Heart right ventricle (tissue), 16 donors: ENCODE data around the gene MFSD2B. TPM values are rescaled to one million over a fixed set of nuclear protein-coding genes. Genes with fewer than 3 reads are reported as not detected.

Source experiments
- ATAC-seq, 8 donors: fragments of 200-7000 bp; cut with Tn5 transposase; one replicate each; pipeline ENCODE4 v1.9.1; 2020; ENCODE audit warnings: mild to moderate bottlenecking in 8 of 8, moderate library complexity in 8 of 8, moderate number of reproducible peaks in 1 of 8
- DNase-seq, 2 donors: peaks; one replicate each; pipeline ENCODE4 v3.0.0-alpha.2; 2020
- H3K27ac ChIP-seq, 10 donors: fragments of 200-600 bp; sonication (generic) in 2 of 10; one replicate each; pipeline versions ENCODE4 v1.5.0 to v1.8.0; 2020 to 2022; ENCODE audit warnings: mild to moderate bottlenecking in 3 of 10
- H3K27me3 ChIP-seq, 7 donors: fragments of 200-600 bp; one replicate each; pipeline ENCODE4 v1.8.0; 2021 to 2022; ENCODE audit warnings: mild to moderate bottlenecking in 2 of 7
- H3K36me3 ChIP-seq, 9 donors: fragments of 200-600 bp; sonication (generic) in 1 of 9; one replicate each; pipeline versions ENCODE4 v1.5.0 to v1.8.0; 2020 to 2022; ENCODE audit warnings: mild to moderate bottlenecking in 2 of 9
- H3K4me1 ChIP-seq, 9 donors: fragments of 200-600 bp; sonication (generic) in 1 of 9; one replicate each; pipeline versions ENCODE4 v1.5.0 to v1.8.0; 2020 to 2022; ENCODE audit warnings: mild to moderate bottlenecking in 4 of 9
- H3K4me3 ChIP-seq, 10 donors: fragments of 200-600 bp; sonication (generic) in 2 of 10; one replicate each; pipeline versions ENCODE4 v1.5.0 to v1.8.0; 2020 to 2022; ENCODE audit warnings: mild to moderate bottlenecking in 7 of 10, moderate library complexity in 2 of 10
- H3K9me3 ChIP-seq, 11 donors: fragments of 200-600 bp in 10 of 11; sonication (generic) in 2 of 11; one replicate each; pipeline versions ENCODE4 v1.5.0 to v1.8.0; 2013 to 2022; ENCODE audit warnings: mild to moderate bottlenecking in 2 of 11, control low read depth in 1 of 11, moderate library complexity in 1 of 11
- CTCF ChIP-seq, 9 donors: fragments of 200-600 bp; sonication (generic) in 2 of 9; IDR thresholded peaks; one replicate each; pipeline versions ENCODE4 v1.5.0 to v1.8.0; 2021 to 2022; ENCODE audit warnings: antibody characterized with exemption in 9 of 9, mild to moderate bottlenecking in 5 of 9, moderate library complexity in 1 of 9
- WGBS, 2 donors: extraction: QIAGEN DNeasy Blood & Tissue Kit; methylation state at CpG; one replicate each; pipeline ENCODE4 v1.1.7; 2013; ENCODE audit warnings: inconsistent platforms in 1 of 2; 5-methylcytosine and 5-hydroxymethylcytosine counted together
- intact Hi-C, 10 donors: fragments of 100-400 bp; cut with DNase I; formaldehyde crosslinking; loops; one replicate each; pipeline versions ENCODE4 v1.11.1 to v1.14.2; 2022
- polyA plus RNA-seq, 2 donors: library from polyadenylated mRNA; stranded (reverse); fragments of 200-250 nt; gene quantifications; one replicate each; pipeline ENCODE4 v1.2.3, GENCODE V29; 2013
- total RNA-seq, 10 donors: library from RNA; stranded (reverse); fragmentation: NEBNext Ultra II Directional in 3 of 10; extraction: Animal tissue kit (Norgen Biotek cat#: 25700) in 3 of 10; gene quantifications; one replicate each; pipeline versions ENCODE4 v1.2.1 to v1.2.4, GENCODE V29; 2021 to 2023
- donor health status: Arrhythmogenic right ventricular cardiomyopathy.
- donor health status: ischemic (EF 13 %, LVEDD 7.1; RV severe dilation, severe dysfunction).
- donor health status: healthy with polysubstance abuse.
- donor health status: DM: no; HTN: yes; CAD: no.
- donor health status: DM: no; HTN: no; CAD: no.
- donor health status: ischemic (EF 25% LVEDD 6.9; RV normal size, moderate dysfunction).
- donor health status: ischemic (EF 25% LVEDD 5.7; RV mildly dilated, moderate dysfunction).
- donor health status: healthy.
- donor health status: DM: yes; HTN: yes; CAD: no.
- donor health status: Ischemic cardiomyopathy.
- donor health status: ischemic (EF 35%, LVEDD 5.7; RV mildly dilated, moderate dysfunction).
- donor health status: nonischemic (EF 11% LVEDD 7.7; RV severe dilation, severe dysfunction).
- donor health status: DM: yes; HTN: yes; CAD: no.
- donor health status: PGD.
- donor health status: ischemic (EF 29% LVEDD 5.4; RV normal size, mild dysfunction).
- donor health status: nonischemic (EF 23%, LVEDD 6.1; RV moderate dilation, normal function).

The MFSD2B gene
- total and polyA plus RNA-seq, 12 donors = 0.07 to 0.66 (median 0.26) TPM; not detected in 6

GRCh38 chr2:24046930-24047702 lies 37.2 kb downstream of the MFSD2B start, which contains the start of gene WDCP:
WDCP (minus strand) TSS chr2:24047391; CDS start chr2:24039494, 7,897 bp downstream.
- H3K27me3 ChIP-seq = peaks cover 0 to 22% (median 0%) of the 10 kb centered on the region in 7 donors
- DNase-seq = peak; percentile 89 to 97
- H3K4me3 ChIP-seq = peak within 1 kb of the TSS; percentile 39 to 87 (median 74)
- no peaks in the 10 kb centered on the region for H3K9me3 ChIP-seq
- peak within 1 kb of the TSS in 9 of 10 donors; percentile 47 to 87 (median 71) for H3K27ac ChIP-seq
- 0 to 1% methylated on average over 38 of the region's 38 CpGs for WGBS, 2 donors
- intact Hi-C loops = loop anchor here in 3 of 10 donors (2.0 to 10.0 kb wide), 4 partner anchors 30 to 122 kb away; partner anchors contain the start of genes ATAD2B (in 3 of the 3), SF3B6 (in 1 of the 3) and TP53I3 (in 1 of the 3)
- peak; percentile 99 to 100 (median 99) for ATAC-seq
- no peaks in the 10 kb centered on the region for H3K36me3 ChIP-seq
- TF ChIP-seq CTCF (IDR thresholded peaks at IDR 0.05) = no peak
- peaks cover 0 to 38% (median 29%) of the 10 kb centered on the region in 9 donors for H3K4me1 ChIP-seq

GRCh38 chr2:24047703-24048033 lies 37.8 kb downstream of the MFSD2B start:
- no peak for TF ChIP-seq CTCF (IDR thresholded peaks at IDR 0.05)
- DNase-seq (no peak), ATAC-seq (peak in 1 of 8 donors; percentile 9)
- H3K27ac ChIP-seq = no peak overlapping the region
- intact Hi-C loops = loop anchor here in 3 of 10 donors (2.0 to 10.0 kb wide), 4 partner anchors 29 to 123 kb away; partner anchors contain the start of genes ATAD2B (in 3 of the 3), SF3B6 (in 1 of the 3) and TP53I3 (in 1 of the 3)
- no peaks in the 10 kb centered on the region for H3K36me3 ChIP-seq
- H3K27me3 ChIP-seq = peaks cover 0 to 22% (median 0%) of the 10 kb centered on the region in 7 donors
- WGBS, 2 donors = 33 to 48% methylated on average over 8 of the region's 8 CpGs
- H3K4me3 ChIP-seq = peak overlapping the region in 9 of 10 donors; percentile 20 to 87 (median 73)
- H3K4me1 ChIP-seq = peaks cover 0 to 38% (median 29%) of the 10 kb centered on the region in 9 donors
- H3K9me3 ChIP-seq = no peaks in the 10 kb centered on the region

- TF ChIP-seq CTCF (IDR thresholded peaks at IDR 0.05) = no peak
- intact Hi-C loops = loop anchor here in 2 of 10 donors (5.0 to 10.0 kb wide), 2 partner anchors 33 to 124 kb away; partner anchors contain the start of genes ATAD2B (in 1 of the 2) and TP53I3 (in 1 of the 2)
- DNase-seq (no peak), ATAC-seq (no peak)
- H3K27ac ChIP-seq = peak overlapping the region in 2 of 10 donors; percentile 44 to 68
- H3K9me3 ChIP-seq = no peaks in the 10 kb centered on the region
- H3K4me3 ChIP-seq = peak overlapping the region; percentile 59 to 93 (median 76)
- no peaks in the 10 kb centered on the region for H3K36me3 ChIP-seq
- 18 to 24% methylated on average over 23 of the region's 23 CpGs for WGBS, 2 donors
- H3K27me3 ChIP-seq = peaks cover 0 to 22% (median 0%) of the 10 kb centered on the region in 7 donors
- H3K4me1 ChIP-seq = peaks cover 0 to 38% (median 29%) of the 10 kb centered on the region in 9 donors
These were observed 39.0 kb downstream of the MFSD2B start for GRCh38 chr2:24048769-24049484.
